AG04450 (cell line): ENCODE data around the gene IRS1. TPM values are rescaled to one million over a fixed set of nuclear protein-coding genes. Genes with fewer than 3 reads are reported as not detected.

Source experiments
- CTCF ChIA-PET: fragments of 300-600, 350-600 bp; formaldehyde crosslinking; extraction: SDS; loops from one replicate; lab custom pipeline; 2022; ENCODE audit warnings: antibody characterized with exemption, inconsistent platforms; lab: Charles Lee
- POLR2A ChIA-PET: fragments of 350-600 bp; formaldehyde crosslinking; extraction: SDS; loops from one replicate; lab custom pipeline; 2021; ENCODE audit warnings: antibody characterized with exemption, inconsistent platforms; lab: Yijun Ruan, JAX
- DNase-seq: peaks from one replicate; pipeline ENCODE4 v3.0.0-alpha.2; 2011; ENCODE audit warnings: low read depth, low spot score
- H3K27ac ChIP-seq: one replicate; pipeline ENCODE4 v1.5.1; 2012; ENCODE audit warnings: low read depth, low read length, control low read depth
- H3K27me3 ChIP-seq: one replicate; pipeline ENCODE4 v1.6.0; 2012; ENCODE audit warnings: low read length; ENCODE audit not compliant: control insufficient read depth, insufficient read depth
- H3K4me3 ChIP-seq: 2 replicates; pipeline ENCODE4 v1.5.1; 2011; ENCODE audit warnings: mild to moderate bottlenecking, low read depth, low read length, control low read depth
- H3K9me3 ChIP-seq: 2 replicates; pipeline ENCODE4 v1.5.1; 2012; ENCODE audit warnings: low read length; ENCODE audit not compliant: control insufficient read depth, insufficient read depth
- CTCF ChIP-seq: IDR thresholded peaks from 2 replicates; pipeline ENCODE4 v1.5.1; 2011; ENCODE audit warnings: low read depth, low read length, control low read depth, inconsistent platforms
- polyA plus RNA-seq: library from polyadenylated mRNA; depleted of rRNA; stranded (reverse); fragments of >200 nt; gene quantifications from 2 replicates; pipeline ENCODE4 v1.2.3, GENCODE V29; 2011

The IRS1 gene
- polyA plus RNA-seq, 1 experiment: 32.9 TPM

GRCh38 chr2:226738191-226738820 is 61.3 kb downstream of the IRS1 start:
- H3K9me3 ChIP-seq: no peaks in the 10 kb centered on the region
- no peak for TF ChIP-seq CTCF
- ChIA-PET CTCF (no interaction called here), POLR2A (interaction anchor here (1.1 kb wide), 1 partner anchor 261 kb away, joined by 3 read pairs; no protein-coding TSS in a partner anchor)
- H3K4me3 ChIP-seq: no peak overlapping the region
- DNase-seq: no peak
- H3K27me3 ChIP-seq: no peaks in the 10 kb centered on the region
- peak overlapping the region; percentile 12 for H3K27ac ChIP-seq

GRCh38 chr2:226736382-226736781 is 63.2 kb downstream of the IRS1 start:
- TF ChIP-seq CTCF: no peak
- Histone ChIP-seq H3K9me3 (no peaks in the 10 kb centered on the region), H3K27ac (no peak overlapping the region), H3K4me3 (no peak overlapping the region), H3K27me3 (no peaks in the 10 kb centered on the region)
- CTCF ChIA-PET: no interaction called here
- POLR2A ChIA-PET: interaction anchor here (0.7 kb wide), 1 partner anchor 164 kb away, joined by 4 read pairs; no protein-coding TSS in a partner anchor
- no peak for DNase-seq

- no peak for DNase-seq
- CTCF ChIA-PET: no interaction called here
Observed at GRCh38 chr2:226733927-226734564, 65.6 kb downstream of the IRS1 start.

GRCh38 chr2:226733189-226733858 is 66.3 kb downstream of the IRS1 start:
- no peak for TF ChIP-seq CTCF
- no peak overlapping the region for H3K27ac ChIP-seq
- no peak for DNase-seq
- ChIA-PET POLR2A (no interaction called here), CTCF (interaction anchor here (0.8 kb wide), 1 partner anchor 69 kb away, joined by 5 read pairs; no protein-coding TSS in a partner anchor)
- H3K9me3 ChIP-seq: no peaks in the 10 kb centered on the region
- no peak overlapping the region for H3K4me3 ChIP-seq
- no peaks in the 10 kb centered on the region for H3K27me3 ChIP-seq

More at GRCh38 chr2:226733927-226734564, 65.6 kb downstream of the IRS1 start:
- no peak overlapping the region for H3K27ac ChIP-seq
- POLR2A ChIA-PET: no interaction called here
- no peak overlapping the region for H3K4me3 ChIP-seq
- no peaks in the 10 kb centered on the region for H3K9me3 ChIP-seq
- no peak for TF ChIP-seq CTCF
- H3K27me3 ChIP-seq: no peaks in the 10 kb centered on the region
